Measurements from ENCODE around the gene RYR3.

DNA sequence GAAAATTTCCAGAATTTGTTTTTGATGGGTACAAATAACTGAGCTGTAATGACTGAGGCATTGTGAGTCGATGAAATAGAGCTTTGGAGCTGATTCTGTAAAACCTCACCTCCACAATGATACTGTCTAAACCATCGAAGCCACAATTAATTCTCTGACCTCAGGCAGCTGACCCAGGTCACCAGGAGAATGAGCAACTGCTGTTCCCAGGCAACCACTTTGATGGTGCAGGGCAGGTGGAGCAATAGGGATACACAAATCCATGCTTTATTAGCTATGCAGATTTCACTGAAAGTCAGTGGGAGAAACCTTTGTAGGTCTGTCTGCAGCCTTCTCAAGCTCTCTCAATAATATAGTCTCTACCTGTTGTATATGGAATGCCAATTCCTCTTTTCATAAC, 204.4 kb downstream of the RYR3 start:
- TF ChIP-seq, protein P1, sequence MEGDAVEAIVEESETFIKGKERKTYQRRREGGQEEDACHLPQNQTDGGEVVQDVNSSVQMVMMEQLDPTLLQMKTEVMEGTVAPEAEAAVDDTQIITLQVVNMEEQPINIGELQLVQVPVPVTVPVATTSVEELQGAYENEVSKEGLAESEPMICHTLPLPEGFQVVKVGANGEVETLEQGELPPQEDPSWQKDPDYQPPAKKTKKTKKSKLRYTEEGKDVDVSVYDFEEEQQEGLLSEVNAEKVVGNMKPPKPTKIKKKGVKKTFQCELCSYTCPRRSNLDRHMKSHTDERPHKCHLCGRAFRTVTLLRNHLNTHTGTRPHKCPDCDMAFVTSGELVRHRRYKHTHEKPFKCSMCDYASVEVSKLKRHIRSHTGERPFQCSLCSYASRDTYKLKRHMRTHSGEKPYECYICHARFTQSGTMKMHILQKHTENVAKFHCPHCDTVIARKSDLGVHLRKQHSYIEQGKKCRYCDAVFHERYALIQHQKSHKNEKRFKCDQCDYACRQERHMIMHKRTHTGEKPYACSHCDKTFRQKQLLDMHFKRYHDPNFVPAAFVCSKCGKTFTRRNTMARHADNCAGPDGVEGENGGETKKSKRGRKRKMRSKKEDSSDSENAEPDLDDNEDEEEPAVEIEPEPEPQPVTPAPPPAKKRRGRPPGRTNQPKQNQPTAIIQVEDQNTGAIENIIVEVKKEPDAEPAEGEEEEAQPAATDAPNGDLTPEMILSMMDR (conservative IDR thresholded peaks at IDR 0.05; ENCODE audit: low read depth, low read length) = no peak
- no peak for TF ChIP-seq EZH2 (IDR thresholded peaks at IDR 0.05; ENCODE audit: borderline replicate concordance, low read depth, low read length, poor library complexity, severe bottlenecking)

Measured in A673 (cell line).